Stimulated activated naive CD8-positive, alpha-beta T cell treated with anti-CD3 and anti-CD28 coated beads, Interleukin-15, Interleukin-2, amounts not matched to agents 100 ng/mL and 50 ng/mL, for 24 hours (primary cell): ENCODE measurements around the gene NKIRAS2.

ENCODE experiments used
- H3K27ac Mint-ChIP-seq: one replicate; pipeline ENCODE4 v1.8.0; 2021; ENCODE audit warnings: mild to moderate bottlenecking, mixed read lengths
- H3K27me3 Mint-ChIP-seq: one replicate; pipeline ENCODE4 v1.8.0; 2021; ENCODE audit warnings: mixed read lengths
- H3K36me3 Mint-ChIP-seq: one replicate; pipeline ENCODE4 v1.8.0; 2021; ENCODE audit warnings: low read depth, mixed read lengths
- H3K4me1 Mint-ChIP-seq: one replicate; pipeline ENCODE4 v1.8.0; 2021; ENCODE audit warnings: low read depth, mixed read lengths
- H3K4me3 Mint-ChIP-seq: one replicate; pipeline ENCODE4 v1.8.0; 2021; ENCODE audit warnings: mild to moderate bottlenecking, mixed read lengths
- H3K9me3 Mint-ChIP-seq: one replicate; pipeline ENCODE4 v1.8.0; 2021; ENCODE audit warnings: mixed read lengths

Gene NKIRAS2

DNA sequence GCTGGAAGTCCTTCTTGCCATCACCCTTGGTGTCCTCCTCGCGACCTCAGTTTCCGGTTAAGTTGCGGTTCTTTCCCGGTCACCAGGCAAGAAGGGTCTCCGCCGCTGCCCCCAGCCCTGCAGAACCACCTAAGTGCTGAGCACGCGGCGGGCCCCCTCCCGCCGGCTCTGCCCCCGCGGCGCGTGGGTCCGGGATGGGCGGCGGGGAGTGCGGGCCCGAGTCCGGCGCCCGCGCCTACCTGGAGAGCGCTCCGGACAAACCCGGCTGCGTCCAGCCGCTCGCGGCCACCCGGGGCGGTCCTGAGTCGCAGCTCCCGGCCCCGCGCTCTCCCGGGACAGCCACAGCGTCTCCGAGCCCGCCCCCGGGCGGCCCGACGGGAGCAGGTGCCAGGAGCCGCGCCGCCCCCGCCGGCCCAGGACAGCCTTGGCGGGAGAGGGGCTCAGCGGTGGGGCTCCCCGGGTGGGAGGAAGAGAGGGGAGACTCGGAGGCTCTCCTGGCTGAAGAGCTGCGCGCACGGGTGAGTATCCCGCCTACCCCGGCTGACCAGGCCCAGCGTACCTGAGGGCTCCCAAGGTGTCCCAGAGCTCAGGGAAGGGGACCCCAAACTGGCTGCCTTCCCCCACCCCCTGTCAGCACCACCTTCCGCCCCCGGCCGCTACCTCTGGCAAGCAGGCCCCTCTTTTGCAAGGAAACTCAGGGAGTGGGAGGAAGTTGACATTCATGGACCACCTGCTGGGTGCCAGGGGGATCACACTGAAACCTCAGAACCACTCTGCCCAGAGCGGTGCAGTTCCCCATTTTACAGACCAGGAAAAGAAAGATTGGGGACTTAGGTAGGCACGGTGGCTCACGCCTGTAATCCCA lies 52.7 kb downstream of the NKIRAS2 start:
- Mint-ChIP-seq H3K27me3 (peaks cover 14% of the 10 kb centered on the region), H3K4me3 (peak overlapping the region; percentile 71), H3K9me3 (no peaks in the 10 kb centered on the region), H3K36me3 (no peaks in the 10 kb centered on the region), H3K27ac (no peak overlapping the region), H3K4me1 (peaks cover 12% of the 10 kb centered on the region)
